Tibial nerve (tissue), 4 donors: Measurements from ENCODE around the gene SNX13.

Experiments used
- EP300 ChIP-seq, 2 donors: sonication (generic); formaldehyde crosslinking; IDR thresholded peaks; one replicate each; pipeline ENCODE4 v1.6.1; 2017; ENCODE audit warnings: antibody characterized with exemption in 2 of 2, mild to moderate bottlenecking in 1 of 2
- POLR2A ChIP-seq, 2 donors: fragments of 450-650 bp; IDR thresholded peaks; one replicate each; pipeline ENCODE4 v1.6.1; 2017; ENCODE audit warnings: antibody characterized with exemption in 2 of 2, mild to moderate bottlenecking in 2 of 2, moderate library complexity in 2 of 2
- TF ChIP-seq, protein P1 (sequence below), 5 experiments: fragments of 200-600 bp in 3 of 5; fragments of 450-650 bp in 2 of 5; sonication (generic) in 3 of 5; IDR thresholded peaks; one replicate each; pipeline ENCODE4 v1.5.1; 2016 to 2019; ENCODE audit warnings: antibody characterized with exemption in 5 of 5, mild to moderate bottlenecking in 3 of 5, moderate library complexity in 2 of 5

GRCh38 chr7:17976952-17977351 lies 36.7 kb upstream of the SNX13 start:
- TF ChIP-seq EP300 (IDR thresholded peaks at IDR 0.05) (no peak), POLR2A (IDR thresholded peaks at IDR 0.05) (no peak)
- TF ChIP-seq, protein P1, sequence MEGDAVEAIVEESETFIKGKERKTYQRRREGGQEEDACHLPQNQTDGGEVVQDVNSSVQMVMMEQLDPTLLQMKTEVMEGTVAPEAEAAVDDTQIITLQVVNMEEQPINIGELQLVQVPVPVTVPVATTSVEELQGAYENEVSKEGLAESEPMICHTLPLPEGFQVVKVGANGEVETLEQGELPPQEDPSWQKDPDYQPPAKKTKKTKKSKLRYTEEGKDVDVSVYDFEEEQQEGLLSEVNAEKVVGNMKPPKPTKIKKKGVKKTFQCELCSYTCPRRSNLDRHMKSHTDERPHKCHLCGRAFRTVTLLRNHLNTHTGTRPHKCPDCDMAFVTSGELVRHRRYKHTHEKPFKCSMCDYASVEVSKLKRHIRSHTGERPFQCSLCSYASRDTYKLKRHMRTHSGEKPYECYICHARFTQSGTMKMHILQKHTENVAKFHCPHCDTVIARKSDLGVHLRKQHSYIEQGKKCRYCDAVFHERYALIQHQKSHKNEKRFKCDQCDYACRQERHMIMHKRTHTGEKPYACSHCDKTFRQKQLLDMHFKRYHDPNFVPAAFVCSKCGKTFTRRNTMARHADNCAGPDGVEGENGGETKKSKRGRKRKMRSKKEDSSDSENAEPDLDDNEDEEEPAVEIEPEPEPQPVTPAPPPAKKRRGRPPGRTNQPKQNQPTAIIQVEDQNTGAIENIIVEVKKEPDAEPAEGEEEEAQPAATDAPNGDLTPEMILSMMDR (IDR thresholded peaks at IDR 0.05): no peak
